Ovary (tissue), 9 donors: ENCODE results near the gene SPATA24. TPM values are rescaled to one million over a fixed set of nuclear protein-coding genes. Genes with fewer than 3 reads are reported as not detected.

Experiments used
- DNase-seq, 5 donors: peaks; one replicate each; pipeline ENCODE4 v3.0.0-alpha.2; 2019 to 2020
- H3K27ac ChIP-seq, 2 donors: fragments of 200-600 bp; one replicate each; pipeline versions ENCODE4 v1.5.1 to v1.8.0; 2019 to 2022
- H3K27me3 ChIP-seq: fragments of 200-600 bp; one replicate; pipeline ENCODE4 v1.8.0; 2022
- H3K36me3 ChIP-seq: fragments of 200-600 bp; sonication (generic); one replicate; pipeline ENCODE4 v1.5.1; 2019
- H3K4me1 ChIP-seq: one replicate; pipeline ENCODE4 v1.8.1; 2013; ENCODE audit warnings: mild to moderate bottlenecking, moderate library complexity; ENCODE audit not compliant: insufficient read depth
- H3K4me3 ChIP-seq: fragments of 200-600 bp; sonication (generic); one replicate; pipeline ENCODE4 v1.5.1; 2017
- H3K9me3 ChIP-seq, 2 donors: fragments of 200-600 bp in 1 of 2; sonication (generic) in 1 of 2; one replicate each; pipeline versions ENCODE4 v1.5.1 to v1.8.1; 2013 to 2019; ENCODE audit warnings: mild to moderate bottlenecking in 1 of 2, moderate library complexity in 1 of 2
- CTCF ChIP-seq, 3 donors: fragments of 450-650 bp in 2 of 3; fragments of 200-600 bp in 1 of 3; IDR thresholded peaks; one replicate each; pipeline versions ENCODE4 v1.5.1 to v1.8.0; 2016 to 2022; ENCODE audit warnings: antibody characterized with exemption in 3 of 3, mild to moderate bottlenecking in 1 of 3
- EP300 ChIP-seq: sonication (generic); formaldehyde crosslinking; IDR thresholded peaks from one replicate; pipeline ENCODE4 v1.6.1; 2017; ENCODE audit warnings: antibody characterized with exemption
- POLR2A ChIP-seq: fragments of 450-650 bp; IDR thresholded peaks from one replicate; pipeline ENCODE4 v1.6.1; 2017; ENCODE audit warnings: antibody characterized with exemption, mild to moderate bottlenecking, moderate library complexity
- WGBS, 3 donors: extraction: QIAGEN DNeasy Blood & Tissue Kit in 1 of 3; methylation state at CpG; one replicate each; pipeline versions ENCODE4 v1.1.5 to v1.1.7; 2013 to 2017; 5-methylcytosine and 5-hydroxymethylcytosine counted together
- intact Hi-C, 4 donors: fragments of 100-400 bp; cut with DNase I; formaldehyde crosslinking; loops; one replicate each; pipeline versions ENCODE4 v1.11.0 to v1.15.1; 2022 to 2023
- polyA plus RNA-seq, 2 donors: library from polyadenylated mRNA; stranded (reverse); fragments of 200-250 nt in 1 of 2; fragments of 350-450 nt in 1 of 2; fragmentation: Illumina TruSeq in 1 of 2; extraction: RNeasy Lipid Tissue Mini Kit (QIAGEN cat#74804) in 1 of 2; gene quantifications; one replicate each; pipeline ENCODE4 v1.2.3, GENCODE V29; 2013 to 2014
- total RNA-seq, 7 donors: library from RNA; depleted of rRNA in 2 of 7; stranded (reverse); fragments of >200 nt in 2 of 7; fragmentation: NEBNext Ultra II Directional in 3 of 7; extraction: Animal tissue kit (Norgen Biotek cat#: 25700) in 3 of 7; gene quantifications; one replicate each; pipeline versions ENCODE4 v1.1.0 to v1.2.4, GENCODE V29; 2016 to 2023
- donor health status: DM: no; HTN: no; CAD: no; lungs with moderate emphysema.
- donor health status: DM: no; HTN: no; CAD: no.
- donor health status: Bipolar disorder and iron deficiency.
- donor health status: DM: yes; HTN: yes; CAD: no.
- donor health status: DM: no; HTN: no; CAD: no.
- donor health status: DM: yes; HTN: yes; CAD: no.

SPATA24 gene
- total and polyA plus RNA-seq, 9 donors: 2.1 to 6.7 (median 4.0) TPM

GRCh38 chr5:139418793-139419192 lies 14.9 kb upstream of the SPATA24 start:
- no peak overlapping the region for H3K27ac ChIP-seq
- intact Hi-C loops: loop anchor here in 1 of 4 donors (5.0 kb wide), 1 partner anchor 99 kb away; no protein-coding TSS in a partner anchor
- no peak overlapping the region for H3K4me3 ChIP-seq
- 88 to 96% (median 91%) methylated on average over 1 of the region's 1 CpG for WGBS, 3 donors
- DNase-seq: no peak
- no peaks in the 10 kb centered on the region for H3K36me3 ChIP-seq
- H3K9me3 ChIP-seq: no peaks in the 10 kb centered on the region
- H3K27me3 ChIP-seq: no peaks in the 10 kb centered on the region
- no peak for TF ChIP-seq POLR2A
- TF ChIP-seq CTCF (IDR thresholded peaks at IDR 0.05): no peak
- no peak for TF ChIP-seq EP300
- H3K4me1 ChIP-seq: peaks cover 5% of the 10 kb centered on the region

GRCh38 chr5:139417214-139417613 lies 13.3 kb upstream of the SPATA24 start:
- Histone ChIP-seq H3K27ac (no peak overlapping the region), H3K27me3 (no peaks in the 10 kb centered on the region), H3K4me1 (peaks cover 5% of the 10 kb centered on the region), H3K4me3 (no peak overlapping the region), H3K36me3 (no peaks in the 10 kb centered on the region), H3K9me3 (no peaks in the 10 kb centered on the region)
- no peak for TF ChIP-seq POLR2A
- intact Hi-C loops: loop anchor here in 1 of 4 donors (5.0 kb wide), 1 partner anchor 100 kb away; no protein-coding TSS in a partner anchor
- WGBS, 3 donors: 17 to 27% (median 25%) methylated on average over 4 of the region's 4 CpGs
- peak in 2 of 5 donors; percentile 50 to 52 for DNase-seq

GRCh38 chr5:139416651-139417050 lies 12.8 kb upstream of the SPATA24 start:
- Histone ChIP-seq H3K4me3 (no peak overlapping the region), H3K36me3 (no peaks in the 10 kb centered on the region), H3K27ac (peak overlapping the region in 1 of 2 donors; percentile 4), H3K9me3 (no peaks in the 10 kb centered on the region), H3K4me1 (peaks cover 5% of the 10 kb centered on the region), H3K27me3 (no peaks in the 10 kb centered on the region)
- intact Hi-C loops: loop anchor here in 1 of 4 donors (5.0 kb wide), 1 partner anchor 101 kb away; no protein-coding TSS in a partner anchor
- 71 to 82% (median 80%) methylated on average over 9 of the region's 9 CpGs for WGBS, 3 donors
- DNase-seq: no peak
- TF ChIP-seq CTCF (IDR thresholded peaks at IDR 0.05) (no peak), POLR2A (no peak), EP300 (no peak)

- Histone ChIP-seq H3K27ac (no peak overlapping the region), H3K27me3 (no peaks in the 10 kb centered on the region), H3K4me1 (peaks cover 5% of the 10 kb centered on the region), H3K36me3 (no peaks in the 10 kb centered on the region), H3K9me3 (no peaks in the 10 kb centered on the region), H3K4me3 (no peak overlapping the region)
- intact Hi-C loops: loop anchor here in 1 of 4 donors (5.0 kb wide), 1 partner anchor 101 kb away; no protein-coding TSS in a partner anchor
- TF ChIP-seq CTCF (IDR thresholded peaks at IDR 0.05) (no peak), POLR2A (no peak), EP300 (no peak)
- no peak for DNase-seq
These were observed 12.0 kb upstream of the SPATA24 start for GRCh38 chr5:139415869-139416268.

- peaks cover 5% of the 10 kb centered on the region for H3K4me1 ChIP-seq
- no peak for DNase-seq
- TF ChIP-seq POLR2A: no peak
- no peak for TF ChIP-seq EP300
- TF ChIP-seq CTCF (IDR thresholded peaks at IDR 0.05): no peak
- no peaks in the 10 kb centered on the region for H3K27me3 ChIP-seq
- no peaks in the 10 kb centered on the region for H3K36me3 ChIP-seq
- no peaks in the 10 kb centered on the region for H3K9me3 ChIP-seq
- H3K4me3 ChIP-seq: no peak overlapping the region
- 65 to 79% (median 73%) methylated on average over 8 of the region's 8 CpGs for WGBS, 3 donors
- H3K27ac ChIP-seq: no peak overlapping the region
- intact Hi-C loops: loop anchor here in 1 of 4 donors (5.0 kb wide), 1 partner anchor 102 kb away; no protein-coding TSS in a partner anchor
These were observed 11.5 kb upstream of the SPATA24 start for GRCh38 chr5:139415221-139415861.
